GM19397 (cell line): ENCODE results near the gene ZNF396.
A peak's percentile ranks its signal among the peaks of the same experiment; 100 is the strongest.

Experiments
- ATAC-seq: cut with Tn5 transposase; IDR thresholded peaks from one replicate; pipeline ENCODE4 v1.9.1; 2021; ENCODE audit warnings: mild to moderate bottlenecking, moderate library complexity; ENCODE audit not compliant: unreplicated experiment

ZNF396 gene

DNA sequence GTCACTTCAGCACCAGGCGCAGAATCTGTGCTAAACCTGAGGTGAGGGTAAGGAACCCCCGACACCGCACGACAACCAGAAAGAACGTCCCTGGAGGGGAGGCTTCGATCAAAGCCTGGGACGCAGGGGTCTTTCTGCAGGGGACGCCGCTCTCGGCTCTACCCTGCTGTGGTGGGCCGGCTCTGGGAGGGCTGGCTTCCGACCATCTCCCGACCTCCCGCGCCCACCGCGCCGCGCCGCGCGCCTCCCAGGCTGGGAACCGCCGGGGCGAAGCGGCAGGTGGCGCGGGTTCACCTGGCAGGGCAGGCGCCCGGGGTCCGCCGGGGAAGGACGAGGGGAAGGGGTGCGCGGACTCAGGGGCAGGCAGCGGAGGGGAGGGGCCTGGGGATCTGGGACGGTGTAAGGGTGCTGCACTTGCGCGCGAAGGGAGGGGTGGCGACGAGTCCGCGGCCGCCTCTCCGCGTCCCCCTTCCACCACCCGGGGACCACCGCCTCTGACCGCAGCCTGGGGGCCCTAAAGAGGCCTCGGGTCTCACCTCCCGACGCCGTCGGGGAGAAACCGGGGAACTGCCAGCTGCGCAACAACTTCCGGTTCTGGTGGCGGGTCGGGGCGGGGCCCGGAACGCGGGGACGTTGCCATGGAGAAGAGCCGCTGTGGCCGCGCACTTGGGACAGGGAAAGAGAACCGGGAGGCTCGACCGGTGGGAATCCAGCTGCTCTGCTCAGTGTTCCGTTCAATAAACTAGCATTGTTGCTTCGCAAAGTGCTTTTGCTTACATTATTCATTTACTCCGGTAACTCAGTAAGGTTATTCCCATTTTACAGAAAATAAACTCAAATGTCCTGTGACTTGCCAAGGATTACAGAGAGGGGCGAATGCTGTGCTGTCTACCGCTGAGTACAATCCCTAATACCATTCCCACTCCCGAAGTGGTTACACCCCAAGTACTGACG lies at the start of gene ZNF396:
ZNF396 (minus strand) TSS at position 596 of the 954 bp plus-strand sequence. CDS start 3,045 bp downstream, outside the sequence.
- peak; percentile 73 for ATAC-seq

DNA sequence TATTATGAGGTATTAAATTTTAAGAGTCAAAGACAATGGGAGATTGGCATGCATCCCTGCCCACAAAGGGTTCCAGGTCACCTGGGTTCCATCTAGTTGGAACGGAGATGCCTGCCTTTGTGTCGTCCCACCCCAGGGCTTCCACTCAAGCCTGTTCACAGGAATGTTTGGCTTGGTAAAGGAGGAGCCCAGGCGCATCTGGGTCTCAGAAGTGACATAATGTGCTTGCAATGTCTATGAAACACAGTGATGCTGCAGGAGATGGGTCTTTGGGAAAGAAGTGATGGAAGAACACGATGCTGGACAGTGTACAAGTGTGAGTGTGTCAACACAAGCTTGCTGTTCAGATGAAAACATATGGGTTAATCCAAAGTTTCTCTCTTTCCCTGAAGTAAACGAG lies 49.6 kb upstream of the ZNF396 start:
- ATAC-seq: no peak

DNA sequence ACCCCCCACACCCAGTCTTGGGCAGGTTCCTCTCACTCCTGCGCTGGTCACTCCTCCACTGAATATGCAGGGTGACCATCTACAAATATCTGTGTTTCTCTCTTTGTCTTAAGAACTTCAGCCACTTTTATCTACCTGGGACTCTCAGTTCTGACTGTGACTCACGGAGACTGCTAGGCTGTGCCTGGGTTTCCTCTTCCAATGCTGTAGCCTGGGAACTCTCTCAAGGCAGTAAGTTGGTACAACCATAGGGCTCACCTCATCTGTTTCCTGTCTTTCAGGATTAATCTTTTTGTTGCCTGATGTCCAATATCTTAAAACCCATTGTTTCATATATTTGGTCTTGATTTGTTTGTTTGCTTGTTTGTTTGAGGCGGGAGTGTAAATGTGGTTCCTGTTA lies 47.2 kb upstream of the ZNF396 start:
- no peak for ATAC-seq

DNA sequence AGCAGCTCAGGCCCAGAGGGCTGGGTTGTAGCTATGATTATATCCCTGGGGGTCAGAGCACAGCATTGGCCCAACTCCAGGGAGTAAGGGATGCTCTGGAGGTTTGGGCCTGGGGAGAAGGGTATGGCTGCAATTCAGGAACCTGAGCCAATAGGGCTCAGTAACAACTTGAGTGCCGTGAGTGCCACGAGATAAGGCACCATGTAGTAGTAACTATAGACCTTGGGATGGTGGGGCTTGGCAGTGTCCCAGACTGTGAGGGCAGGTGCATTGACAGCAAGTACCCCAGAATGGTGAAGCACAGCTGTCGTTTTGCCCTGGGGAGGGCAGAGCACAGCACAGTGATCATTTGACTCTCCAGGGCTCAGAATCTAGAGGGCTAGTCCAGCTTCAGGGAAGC lies 45.1 kb upstream of the ZNF396 start:
- ATAC-seq: no peak

DNA sequence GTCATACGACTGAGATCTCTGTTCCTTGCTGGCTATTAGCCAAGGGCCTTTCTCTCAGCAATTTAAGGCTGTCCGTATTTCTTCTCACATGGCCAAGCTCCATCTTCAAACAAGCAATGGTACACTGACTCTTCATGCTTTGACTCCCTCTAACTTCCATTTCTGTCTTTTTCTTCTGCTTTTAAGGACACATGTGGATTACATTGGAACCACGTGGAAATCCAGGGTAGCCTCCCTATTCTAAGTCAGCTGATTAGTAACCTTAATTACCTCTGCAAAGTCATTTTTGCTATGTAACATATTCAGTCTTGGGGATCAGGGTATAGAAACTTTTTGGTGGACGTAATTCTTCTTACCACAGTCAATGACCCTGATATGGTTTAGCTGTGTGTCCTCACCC lies 41.5 kb upstream of the ZNF396 start:
- ATAC-seq: no peak

DNA sequence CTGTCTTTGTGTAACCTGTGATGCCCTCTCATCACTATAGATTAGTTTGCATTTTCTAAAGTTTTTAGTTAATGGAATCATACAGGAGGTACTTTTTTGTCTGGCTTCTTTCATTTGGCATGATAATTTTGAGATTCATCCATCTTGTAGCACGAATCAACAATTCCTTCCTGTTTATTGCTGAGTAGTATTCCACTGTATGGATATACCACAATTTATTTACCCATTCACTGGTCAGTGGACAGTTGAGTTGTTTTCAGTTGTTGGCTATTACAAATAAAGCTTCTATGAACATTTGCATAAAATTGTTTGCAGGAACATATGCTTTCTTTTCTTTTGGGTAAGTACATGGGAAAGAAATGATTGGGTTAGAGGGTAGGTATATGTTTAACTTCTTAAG lies 40.1 kb upstream of the ZNF396 start:
- no peak for ATAC-seq

DNA sequence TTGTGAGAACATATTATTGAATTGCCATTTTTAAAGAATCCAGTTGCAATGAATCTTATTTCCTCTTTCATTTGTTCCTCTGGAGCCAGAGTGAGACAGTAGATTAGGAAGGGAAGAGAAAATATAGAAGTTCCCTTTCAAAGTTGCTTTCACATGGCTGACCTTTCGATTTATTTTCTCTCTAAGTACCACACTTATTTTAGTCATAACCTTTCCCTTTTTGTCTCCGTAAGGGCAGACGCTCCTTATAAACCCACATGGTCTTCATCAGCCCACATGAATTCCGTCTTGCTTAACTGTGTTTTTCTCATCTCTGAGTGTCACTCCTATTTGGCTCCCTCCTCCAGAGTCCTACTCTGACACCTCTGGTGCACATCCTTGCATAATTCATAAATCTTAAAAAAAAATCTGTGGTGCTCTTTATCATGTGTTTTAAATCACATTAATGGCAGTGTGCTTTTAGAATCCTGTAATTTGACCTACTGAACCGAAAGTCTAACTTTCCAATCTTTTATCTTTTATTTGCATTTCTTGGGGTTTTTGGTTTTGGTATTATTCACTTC lies 38.5 kb upstream of the ZNF396 start:
- no peak for ATAC-seq

DNA sequence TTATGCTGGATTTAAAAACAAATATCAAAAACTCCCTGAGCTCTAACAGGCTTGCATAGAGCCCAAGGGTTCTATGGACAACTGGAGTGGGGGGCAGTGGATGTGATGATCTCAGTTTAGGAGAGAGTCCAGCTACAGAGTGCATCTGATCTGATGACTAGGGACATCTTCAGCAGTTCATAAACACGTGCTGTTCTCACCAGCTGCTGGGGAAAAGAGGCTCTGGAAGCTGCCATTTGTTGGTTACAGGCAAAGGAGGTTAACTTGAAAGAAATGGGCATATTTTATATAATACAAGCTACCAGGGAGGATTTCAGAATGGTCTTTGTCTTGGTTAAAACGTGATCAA lies 36.0 kb upstream of the ZNF396 start:
- ATAC-seq: no peak

DNA sequence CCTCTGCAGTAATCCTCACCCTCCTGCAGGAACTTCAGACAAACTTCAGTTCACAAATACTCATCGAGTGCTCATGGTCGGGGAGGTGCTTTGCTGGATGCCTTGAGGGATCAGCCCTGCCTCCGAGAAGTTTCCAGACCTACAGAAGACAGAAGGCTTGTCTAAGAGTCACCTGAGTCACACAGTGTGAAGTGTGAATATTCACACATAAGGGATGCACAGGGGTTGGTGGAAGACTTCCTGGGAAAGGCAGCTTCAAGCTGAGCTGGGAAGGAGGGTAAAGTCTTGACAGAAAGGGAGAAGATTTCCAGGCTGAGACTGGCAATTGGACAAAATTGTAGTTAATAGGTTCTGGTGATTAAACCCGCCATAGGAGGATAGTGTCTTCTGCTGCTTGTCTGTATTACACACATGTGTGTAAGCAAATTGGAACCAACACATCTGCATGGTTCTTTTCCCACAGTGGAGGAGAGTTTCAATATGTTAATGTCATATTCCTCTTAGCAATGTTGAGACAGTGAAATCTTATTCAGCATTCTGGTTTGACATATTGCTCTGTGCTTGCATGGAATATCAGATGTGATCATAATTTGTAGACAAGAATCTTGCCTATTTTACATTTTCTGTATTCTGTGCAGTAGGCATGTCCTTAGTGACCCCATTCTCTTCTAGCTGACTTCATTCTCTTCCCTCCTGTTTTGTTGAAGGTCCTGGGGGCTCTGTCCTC lies 34.7 kb upstream of the ZNF396 start:
- ATAC-seq: no peak

DNA sequence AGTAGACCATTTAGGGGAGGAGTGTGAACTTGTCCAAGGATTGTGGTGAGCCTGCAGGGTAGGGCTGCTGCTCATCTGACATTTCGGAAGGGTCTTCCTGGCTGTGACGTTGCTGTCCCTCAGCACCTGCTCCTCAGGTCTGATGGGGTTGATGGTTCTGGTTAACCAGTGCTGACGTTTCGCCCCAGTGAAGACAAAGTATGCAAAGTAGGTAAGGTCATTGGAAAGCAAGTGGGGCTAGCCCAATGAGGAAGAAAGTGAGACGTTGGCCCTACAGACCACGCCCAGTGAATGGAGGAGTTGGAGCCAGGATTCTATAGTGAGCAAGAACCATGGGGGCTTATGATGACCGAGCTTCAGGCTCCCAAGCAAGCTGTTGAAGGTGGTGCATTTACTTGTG lies 33.4 kb upstream of the ZNF396 start:
- peak; percentile 62 for ATAC-seq

DNA sequence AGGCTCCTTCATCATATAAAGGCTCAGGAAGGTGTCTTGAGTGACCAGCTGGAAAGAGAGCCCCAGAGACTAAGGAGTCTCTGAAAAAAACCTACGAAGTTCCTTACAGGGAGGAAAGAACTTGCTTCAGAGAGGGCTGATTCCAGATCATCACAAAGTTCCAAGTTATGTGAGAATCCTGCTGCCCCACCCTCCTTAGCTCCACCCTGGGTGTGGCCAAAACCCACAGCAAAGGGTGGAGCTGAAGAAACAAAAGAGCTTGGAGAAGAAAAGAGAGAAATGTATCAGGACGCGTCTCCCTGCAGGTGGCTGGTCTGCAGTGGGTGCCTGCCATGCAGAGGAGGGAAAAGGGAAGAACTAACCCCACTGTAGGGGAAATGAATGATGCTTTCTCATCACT lies 32.8 kb upstream of the ZNF396 start:
- no peak for ATAC-seq

DNA sequence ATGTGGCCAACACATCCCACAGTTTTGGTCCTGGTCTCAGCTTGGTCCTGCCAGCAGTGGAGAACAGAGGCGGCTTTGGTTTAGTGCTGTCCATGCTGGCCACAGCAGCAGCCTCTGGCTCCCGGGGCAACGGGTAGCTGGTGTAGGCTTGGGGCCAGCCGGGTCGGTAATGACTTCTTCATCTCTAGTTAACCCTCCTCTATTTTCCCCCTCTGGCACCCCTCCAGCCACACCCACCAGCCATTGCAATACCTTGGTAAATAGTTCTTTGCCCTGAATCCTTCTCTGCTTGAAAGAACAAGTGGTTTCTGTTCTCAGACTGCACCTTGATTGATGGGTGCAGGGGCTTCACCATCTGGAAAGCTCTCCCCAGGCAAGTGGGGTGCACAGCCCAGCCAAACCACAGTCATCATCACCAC lies 31.7 kb upstream of the ZNF396 start:
- no peak for ATAC-seq

DNA sequence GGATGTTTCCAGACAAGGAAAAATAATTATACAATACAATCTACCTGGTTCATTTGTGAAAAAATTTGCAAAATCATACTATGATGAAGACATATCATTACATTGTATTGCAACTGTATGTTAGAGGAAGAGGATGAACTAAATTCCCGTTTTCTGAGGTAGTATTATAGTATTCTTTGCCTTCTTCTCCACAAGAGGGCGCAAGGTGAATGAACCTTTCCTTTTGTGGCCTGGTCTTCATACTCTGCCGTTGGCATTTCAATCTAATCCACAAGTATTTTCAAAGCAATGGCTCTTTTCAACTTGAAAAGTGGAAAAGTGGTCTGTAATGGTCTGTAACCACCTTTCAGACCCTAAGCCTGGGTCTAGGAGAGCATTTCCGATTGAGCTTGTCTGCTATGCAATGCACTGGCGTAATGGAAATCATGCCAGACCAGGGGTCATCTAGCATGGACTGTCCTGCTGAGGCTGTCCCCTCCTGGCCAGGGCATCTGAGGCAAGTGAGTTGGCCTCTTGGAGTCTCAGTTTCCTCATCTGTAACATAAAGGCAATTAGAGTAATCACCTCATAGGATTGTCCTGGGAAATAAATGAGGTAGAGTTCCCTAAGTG lies 30.8 kb upstream of the ZNF396 start:
- no peak for ATAC-seq

DNA sequence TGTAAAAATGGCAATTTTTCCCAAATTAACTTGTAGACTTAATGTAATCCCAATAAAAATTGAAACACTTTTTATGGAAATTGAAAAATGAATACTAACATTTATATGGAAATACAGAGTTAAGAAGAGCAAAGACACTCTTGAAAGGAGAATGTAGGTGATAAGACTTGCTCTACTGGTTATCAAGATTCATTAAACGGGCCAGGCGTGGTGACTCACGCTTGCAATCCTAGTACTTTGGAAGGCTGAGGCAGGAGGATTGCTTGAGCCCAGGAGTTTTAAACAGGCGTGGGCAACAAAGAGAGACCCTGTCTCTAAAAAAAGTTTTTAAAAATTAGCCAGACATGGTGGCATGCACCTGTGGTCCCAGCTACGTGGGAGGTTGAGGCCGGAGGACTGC lies 29.5 kb upstream of the ZNF396 start:
- ATAC-seq: no peak

DNA sequence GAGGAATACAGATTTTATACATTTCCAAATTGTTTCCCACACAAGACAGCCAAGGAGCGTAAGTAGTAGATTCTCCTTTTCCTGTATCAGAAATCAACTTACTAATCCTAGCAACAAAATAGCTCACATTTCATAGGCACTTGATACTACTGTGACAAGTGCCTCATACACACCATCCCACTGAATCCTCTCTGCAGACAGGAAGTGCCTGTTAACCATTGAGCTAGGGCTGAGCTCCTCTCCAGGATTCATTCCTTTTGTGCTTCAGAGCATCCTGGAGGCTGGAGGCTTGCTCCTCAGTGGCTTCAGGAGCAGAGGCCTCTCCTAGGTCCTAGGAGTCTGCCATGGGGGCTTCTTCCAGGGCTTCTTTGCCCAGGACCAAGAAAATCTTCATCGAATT lies 20.8 kb upstream of the ZNF396 start:
- no peak for ATAC-seq

DNA sequence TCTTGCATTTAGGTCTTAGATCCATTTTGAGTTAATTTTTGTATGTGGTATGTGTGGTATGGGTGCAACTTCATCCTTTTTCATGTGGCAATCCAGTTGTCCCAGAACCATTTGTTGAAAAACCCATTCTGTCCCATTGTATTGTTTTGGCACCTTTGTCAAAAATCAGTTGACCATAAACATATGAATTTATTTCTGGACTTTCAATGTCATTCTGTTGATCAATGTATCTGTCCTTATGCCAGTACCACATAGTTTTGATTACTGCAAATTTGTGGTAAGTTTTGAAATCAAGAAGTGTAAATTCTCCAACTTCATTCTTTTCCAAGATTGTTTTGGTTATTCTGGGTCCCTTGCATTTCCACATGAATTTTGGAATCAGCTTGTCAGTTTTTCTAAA lies 16.6 kb upstream of the ZNF396 start:
- no peak for ATAC-seq

DNA sequence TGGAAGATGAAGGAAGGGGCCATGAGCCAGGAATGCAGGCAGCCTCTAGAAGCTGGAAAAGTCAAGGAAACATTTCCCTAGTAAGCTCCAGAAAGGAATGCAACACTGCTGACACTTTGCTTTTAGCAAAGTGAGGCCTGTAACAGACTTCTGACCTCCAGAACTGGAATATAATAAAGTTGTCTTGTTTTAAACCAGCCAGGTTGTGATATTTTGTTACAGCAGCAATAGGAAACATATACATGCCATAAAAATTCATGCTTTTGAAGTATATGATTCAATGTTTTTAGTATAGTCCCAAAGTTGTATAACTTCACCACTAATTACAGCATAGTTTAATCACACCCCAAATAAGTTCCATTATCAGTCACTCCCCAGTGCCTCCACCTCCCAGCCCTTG lies 15.2 kb upstream of the ZNF396 start:
- ATAC-seq: no peak

DNA sequence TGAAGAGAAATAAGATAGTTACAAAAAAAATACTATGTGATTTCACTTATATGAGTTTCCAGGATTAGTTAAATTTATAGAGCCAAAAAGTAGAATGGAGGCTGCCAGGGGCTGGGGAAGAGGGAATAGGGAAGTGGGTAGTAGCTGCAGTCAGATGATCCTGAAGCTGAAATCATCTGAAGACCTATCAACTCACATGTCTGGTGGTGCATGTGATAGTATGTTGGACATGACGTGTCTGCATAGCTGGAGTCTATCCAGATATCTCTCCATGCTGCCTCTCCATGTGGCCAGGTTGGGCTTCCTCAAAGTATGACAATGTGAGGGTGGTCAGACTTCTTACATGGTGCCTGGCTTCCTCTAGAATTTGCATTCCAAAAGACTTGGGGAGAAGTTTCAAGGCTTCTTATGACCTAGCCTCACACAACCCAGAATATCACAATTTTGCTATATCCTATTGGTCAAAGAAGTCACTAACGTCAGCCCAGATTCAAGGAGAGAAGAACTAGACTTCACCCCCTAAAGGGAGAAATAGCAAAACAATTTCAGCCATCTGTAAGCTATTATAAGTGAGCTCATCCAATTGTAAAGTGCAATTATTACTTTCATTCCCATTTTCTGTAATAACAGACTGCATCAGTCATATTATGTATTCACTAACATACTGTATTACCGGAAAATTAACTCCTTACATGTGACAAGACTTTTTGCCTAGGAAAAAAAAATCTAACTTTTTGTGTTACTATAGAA lies 14.0 kb upstream of the ZNF396 start:
- no peak for ATAC-seq

DNA sequence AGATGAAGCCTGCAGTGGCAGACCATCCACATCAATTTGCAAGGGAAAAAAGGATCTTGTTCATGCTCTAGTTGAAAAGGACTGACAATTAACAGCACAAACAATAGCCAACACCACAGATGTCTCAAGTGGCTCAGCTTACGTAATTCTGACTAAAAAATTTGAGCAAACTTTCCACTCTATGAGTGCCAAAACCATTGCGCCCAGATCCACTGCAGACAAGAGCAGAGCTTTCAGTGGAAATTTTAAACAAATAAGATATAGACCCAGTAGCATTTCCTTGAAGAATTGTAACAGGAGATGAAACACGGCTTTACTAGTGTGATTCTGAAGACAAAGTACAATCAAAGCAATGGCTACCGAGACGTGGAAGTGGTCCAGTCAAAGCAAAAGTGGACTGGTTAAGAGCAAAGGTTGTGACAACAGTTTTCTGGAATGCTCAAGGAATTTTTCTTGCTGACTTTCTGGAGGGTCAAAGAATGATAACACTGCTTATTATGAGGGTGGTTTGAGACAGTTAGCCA lies 12.0 kb upstream of the ZNF396 start:
- ATAC-seq: no peak

DNA sequence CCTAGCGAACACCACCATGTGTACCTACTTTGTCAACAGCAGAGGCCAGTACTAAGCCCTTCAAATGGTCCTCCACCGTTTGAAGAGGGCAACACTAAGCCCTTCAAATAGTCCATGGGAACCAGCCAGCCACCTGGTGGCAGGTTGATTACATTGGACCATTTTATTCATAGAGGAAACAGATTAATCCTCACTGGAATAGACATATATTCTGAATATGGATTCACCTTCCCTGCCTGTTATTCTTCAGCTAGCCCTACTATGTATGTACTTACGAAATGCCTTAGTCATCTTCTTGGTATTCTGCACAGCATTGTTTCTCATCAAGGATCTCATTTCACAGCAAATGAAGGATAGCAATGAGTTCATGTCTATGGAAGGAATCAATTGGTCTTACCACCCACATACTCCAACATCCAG lies 10.0 kb upstream of the ZNF396 start:
- ATAC-seq: no peak
